ENCODE results near the gene B3GALT4.
A peak's percentile ranks its signal among the peaks of the same experiment; 100 is the strongest.
"Not testable (repeated sequence)": the region's sequence is repeated elsewhere in the genome, so short reads cannot be mapped to it uniquely, and the experiment has no call there.

Gene B3GALT4, protein sequence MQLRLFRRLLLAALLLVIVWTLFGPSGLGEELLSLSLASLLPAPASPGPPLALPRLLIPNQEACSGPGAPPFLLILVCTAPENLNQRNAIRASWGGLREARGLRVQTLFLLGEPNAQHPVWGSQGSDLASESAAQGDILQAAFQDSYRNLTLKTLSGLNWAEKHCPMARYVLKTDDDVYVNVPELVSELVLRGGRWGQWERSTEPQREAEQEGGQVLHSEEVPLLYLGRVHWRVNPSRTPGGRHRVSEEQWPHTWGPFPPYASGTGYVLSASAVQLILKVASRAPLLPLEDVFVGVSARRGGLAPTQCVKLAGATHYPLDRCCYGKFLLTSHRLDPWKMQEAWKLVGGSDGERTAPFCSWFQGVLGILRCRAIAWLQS
- total RNA-seq = 4.4 to 18.8 (median 9.4) reads per million in 17 experiments

DNA sequence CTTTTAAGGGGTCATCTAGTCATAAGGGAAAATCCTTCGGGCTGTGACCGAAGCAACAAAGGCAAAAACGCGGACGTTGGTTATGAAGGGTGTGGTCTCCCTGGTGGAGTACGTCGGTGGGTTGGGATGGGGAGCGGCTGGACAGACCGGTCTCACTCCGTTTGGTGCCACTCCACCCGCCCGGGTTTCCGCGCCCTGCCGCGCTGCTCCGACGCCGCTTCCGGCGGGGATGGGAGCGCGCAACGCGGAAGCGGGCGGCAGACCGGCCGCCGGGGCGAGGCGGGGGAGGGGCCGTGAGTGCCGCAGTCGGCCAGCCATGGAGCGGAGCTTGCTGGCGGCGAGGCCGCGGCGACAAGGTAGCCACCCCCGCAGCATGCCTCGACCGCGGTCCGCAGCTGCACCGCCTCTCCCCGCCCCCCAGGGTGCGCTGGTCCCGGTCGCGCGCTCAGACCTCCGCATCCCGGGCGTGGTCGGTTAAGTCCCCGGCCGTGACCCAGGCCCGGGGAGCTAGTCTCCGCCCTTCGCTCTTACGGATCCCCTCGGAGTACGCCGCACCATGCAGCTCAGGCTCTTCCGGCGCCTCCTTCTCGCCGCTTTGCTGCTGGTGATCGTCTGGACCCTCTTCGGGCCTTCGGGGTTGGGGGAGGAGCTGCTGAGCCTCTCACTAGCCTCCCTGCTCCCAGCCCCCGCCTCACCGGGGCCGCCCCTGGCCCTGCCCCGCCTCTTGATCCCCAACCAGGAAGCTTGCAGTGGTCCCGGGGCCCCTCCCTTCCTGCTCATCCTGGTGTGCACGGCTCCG lies at the start of gene B3GALT4:
TSS of gene B3GALT4 (plus strand) at position 260 of the 799 bp plus-strand sequence. CDS start at position 557, 297 bp downstream.
- peak; percentile 77 to 91 (median 84) for DNase-seq

- no peak for DNase-seq
Measured at GRCh38 chr6:33235221-33235634, 41.7 kb upstream of the B3GALT4 start.

DNA sequence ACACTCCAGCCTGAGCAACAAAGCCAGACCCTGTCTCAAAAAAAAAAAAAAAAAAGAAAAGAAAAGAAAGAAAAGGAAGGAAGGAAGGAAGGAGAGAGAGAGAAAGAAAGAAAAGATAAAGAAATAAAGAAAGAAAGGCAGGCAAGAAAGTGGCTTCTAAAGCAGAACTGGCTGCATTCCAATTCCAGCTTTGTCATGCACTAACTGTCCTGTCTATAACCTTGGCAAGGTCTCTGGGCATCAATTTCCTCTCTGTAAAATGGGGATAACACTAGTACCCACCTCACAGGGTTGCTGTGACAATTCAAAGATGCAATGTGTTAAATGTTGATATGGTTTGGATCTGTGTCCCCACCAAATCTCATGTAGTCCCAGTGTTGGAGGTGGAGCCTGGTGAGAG lies 40.6 kb upstream of the B3GALT4 start:
- DNase-seq = no peak

DNA sequence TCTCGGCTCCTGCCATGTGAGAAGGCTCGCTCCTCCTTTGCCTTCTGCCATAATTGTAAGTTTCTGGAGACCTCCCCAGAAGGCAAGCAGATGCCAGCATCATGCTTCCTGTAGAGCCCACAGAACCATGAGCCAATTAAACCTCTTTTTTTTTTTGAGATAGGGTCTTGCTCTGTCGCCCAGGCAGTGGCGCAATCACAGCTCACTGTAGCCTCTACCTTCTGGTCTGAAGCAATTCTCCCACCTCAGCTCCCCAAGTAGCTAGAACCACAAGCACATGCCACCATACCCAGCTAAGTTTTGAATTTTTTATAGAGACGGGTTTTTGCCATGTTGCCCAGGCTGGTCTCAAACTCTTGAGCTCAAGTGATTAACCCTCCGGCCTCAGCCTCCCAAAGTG lies 40.1 kb upstream of the B3GALT4 start:
- DNase-seq = no peak

DNA sequence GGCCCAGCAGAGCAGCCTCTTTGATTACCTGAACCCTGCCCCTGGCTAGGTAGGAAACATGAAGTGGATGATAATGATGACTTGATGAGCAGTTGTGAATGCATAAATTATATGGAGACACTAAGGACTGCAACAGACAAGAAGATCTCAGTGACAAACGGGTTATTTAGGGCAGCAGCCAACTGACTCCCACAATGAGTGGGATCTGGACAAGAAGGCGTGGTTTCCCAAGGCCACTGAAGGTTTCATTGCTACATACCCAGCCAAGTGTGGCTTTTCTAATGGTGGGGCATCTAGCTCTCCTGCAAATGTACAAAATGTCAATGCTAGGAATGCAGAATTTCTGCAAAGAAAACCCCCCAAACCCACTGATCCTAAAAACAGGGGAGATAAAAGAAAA lies 39.2 kb upstream of the B3GALT4 start:
- peak in 2 of 4 experiments; percentile 9 to 26 for DNase-seq

DNA sequence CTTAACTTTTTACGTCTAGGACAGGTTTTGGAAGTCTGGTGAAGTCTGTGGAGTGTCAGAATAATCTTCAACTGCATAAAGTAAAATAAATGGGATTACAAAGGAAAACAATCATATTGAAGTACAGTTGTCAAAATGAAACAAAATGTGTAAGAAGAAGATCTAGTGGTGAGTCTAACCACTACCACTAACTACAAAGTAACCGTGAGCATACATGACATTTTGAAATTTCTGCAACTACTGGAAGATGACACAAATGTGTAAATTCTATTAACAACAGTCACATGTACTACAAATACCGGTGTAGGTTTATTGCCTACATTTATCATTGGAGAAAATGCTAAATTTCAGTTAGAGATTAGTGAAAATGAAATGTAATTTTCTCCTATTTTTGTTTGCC lies 35.0 kb upstream of the B3GALT4 start:
- no peak for DNase-seq

DNA sequence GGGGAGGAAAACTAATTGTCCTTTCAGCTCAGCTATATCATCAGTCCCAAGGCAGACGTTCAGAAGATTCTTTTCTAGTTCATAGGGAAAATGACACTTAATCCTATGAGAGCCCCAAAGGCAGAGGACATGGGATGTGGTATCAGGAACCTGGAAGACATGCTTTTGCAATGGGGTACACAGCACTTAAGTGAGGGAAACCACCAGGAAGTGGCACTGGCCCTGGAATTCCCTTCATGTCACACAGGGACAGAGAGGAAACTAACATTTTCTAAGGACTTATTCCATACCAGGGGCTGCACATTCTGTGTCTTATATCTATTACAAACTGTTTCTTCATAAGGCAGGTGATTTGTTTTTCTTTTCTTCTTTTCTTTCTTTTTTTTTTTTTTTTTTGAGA lies 33.4 kb upstream of the B3GALT4 start:
- peak in 3 of 4 experiments; percentile 4 to 17 (median 8) for DNase-seq

DNA sequence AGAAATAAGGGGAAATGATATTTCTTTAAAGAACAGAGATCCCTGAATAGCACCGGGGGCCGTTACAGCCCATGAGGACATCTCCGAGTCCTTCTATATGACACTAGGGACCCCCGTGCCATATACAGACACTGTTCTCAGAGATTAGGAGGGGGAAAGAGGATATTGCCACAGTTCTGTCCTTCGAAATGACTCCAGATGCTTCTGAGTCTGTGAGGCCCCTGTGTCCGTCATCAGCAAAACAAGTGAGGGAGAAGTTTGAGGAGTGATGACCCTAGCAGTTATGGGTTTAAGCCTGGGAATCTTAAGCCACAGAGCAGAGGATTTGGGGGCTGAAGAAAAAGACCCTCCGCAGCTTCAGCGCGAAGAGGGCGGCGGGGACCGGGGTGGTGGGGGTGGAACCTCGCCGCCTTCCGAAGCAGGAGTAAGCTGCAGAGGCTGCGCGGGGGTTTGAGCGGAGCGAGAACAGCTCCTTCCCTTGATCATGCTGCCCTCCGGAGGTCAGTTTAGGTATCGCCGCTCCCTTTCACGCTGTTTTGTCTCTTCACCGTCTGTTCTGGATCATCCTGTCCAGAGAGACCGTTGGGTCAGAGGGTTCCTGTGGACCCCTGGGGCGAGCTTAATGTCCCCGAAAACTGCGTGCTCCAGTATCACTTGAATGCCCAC lies 28.8 kb upstream of the B3GALT4 start:
- peak; percentile 88 to 94 (median 94) for DNase-seq

- peak in 3 of 4 experiments; percentile 64 to 68 (median 66) for DNase-seq
Measured at GRCh38 chr6:33248643-33248931, 28.3 kb upstream of the B3GALT4 start.

GRCh38 chr6:33248932-33249731 lies 27.8 kb upstream of the B3GALT4 start:
- peak; percentile 98 to 100 (median 99) for DNase-seq

DNA sequence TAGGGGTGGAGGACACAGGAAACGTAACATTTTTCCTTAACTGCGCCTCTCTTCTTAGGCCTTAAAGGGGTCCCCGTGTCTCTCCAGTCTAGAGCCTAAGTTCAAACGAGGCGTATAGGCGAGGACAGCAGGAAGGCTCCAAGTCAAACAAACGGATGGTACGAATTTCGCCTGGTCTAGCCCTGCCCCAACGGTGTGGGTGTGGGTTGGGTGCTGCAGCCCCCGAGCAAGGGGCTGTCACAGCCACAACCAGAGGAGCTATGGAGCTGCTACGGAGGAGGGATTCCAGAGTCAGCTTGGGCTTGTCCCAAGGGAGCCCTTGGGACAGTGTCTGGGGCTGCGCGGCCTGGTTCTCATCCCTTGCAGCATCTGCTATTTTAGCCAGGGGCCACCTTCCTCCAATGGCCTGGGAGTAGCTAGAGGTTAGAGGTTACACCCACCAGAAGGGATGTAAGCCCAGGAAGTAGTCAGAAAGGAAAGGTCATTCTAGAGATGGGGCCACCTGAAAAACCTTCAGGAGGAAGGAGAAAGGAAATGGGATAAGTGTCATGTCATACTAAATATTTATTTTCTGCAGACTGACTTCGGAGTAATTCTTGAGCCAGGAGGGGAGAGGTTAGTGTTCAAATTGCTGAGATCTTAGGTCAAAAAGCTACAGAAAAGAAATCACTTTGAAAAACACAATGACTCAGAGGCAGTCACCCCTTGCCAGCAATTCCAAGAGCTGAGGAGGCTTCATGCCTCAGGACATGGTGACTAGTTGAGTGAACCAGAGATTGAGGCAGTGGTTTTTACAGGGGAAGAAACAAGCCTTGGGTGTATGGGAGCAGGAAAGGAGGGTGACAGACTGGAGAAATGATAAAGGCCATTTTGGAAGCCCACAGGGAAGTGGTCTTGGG lies 26.9 kb upstream of the B3GALT4 start:
- peak in 3 of 4 experiments; percentile 18 to 47 (median 33) for DNase-seq

GRCh38 chr6:33250731-33251130 lies 26.2 kb upstream of the B3GALT4 start:
- no peak for DNase-seq

GRCh38 chr6:33251395-33252012 lies 25.4 kb upstream of the B3GALT4 start:
- peak in 3 of 4 experiments; percentile 18 to 21 (median 20) for DNase-seq

- peak in 3 of 4 experiments; percentile 24 to 55 (median 49) for DNase-seq
Measured at GRCh38 chr6:33252759-33253158, 24.2 kb upstream of the B3GALT4 start.

- DNase-seq = no peak
Measured at GRCh38 chr6:33254591-33254990, 22.3 kb upstream of the B3GALT4 start.

GRCh38 chr6:33259032-33259431 lies 17.9 kb upstream of the B3GALT4 start:
- DNase-seq = no peak

DNA sequence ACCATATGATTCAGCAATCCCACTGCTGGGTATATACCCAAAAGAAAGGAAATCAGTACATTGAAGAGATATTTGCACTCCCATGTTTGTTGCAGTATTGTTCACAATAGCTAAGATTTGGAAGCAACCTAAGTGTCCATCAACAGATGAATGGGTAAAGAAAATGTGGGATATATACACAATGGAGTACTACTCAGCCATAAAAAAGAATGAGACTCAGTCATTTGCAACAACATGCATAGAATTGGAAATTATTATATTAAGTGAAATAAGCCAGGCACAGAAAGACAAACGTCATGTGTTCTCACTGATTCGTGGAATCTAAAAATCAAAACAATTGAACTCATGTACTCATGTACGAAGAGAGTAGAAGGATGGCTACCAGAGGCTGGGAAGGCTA lies 14.4 kb upstream of the B3GALT4 start:
- DNase-seq = not testable (repeated sequence)

GRCh38 chr6:33264015-33264414 lies 12.9 kb upstream of the B3GALT4 start:
- DNase-seq = no peak

DNA sequence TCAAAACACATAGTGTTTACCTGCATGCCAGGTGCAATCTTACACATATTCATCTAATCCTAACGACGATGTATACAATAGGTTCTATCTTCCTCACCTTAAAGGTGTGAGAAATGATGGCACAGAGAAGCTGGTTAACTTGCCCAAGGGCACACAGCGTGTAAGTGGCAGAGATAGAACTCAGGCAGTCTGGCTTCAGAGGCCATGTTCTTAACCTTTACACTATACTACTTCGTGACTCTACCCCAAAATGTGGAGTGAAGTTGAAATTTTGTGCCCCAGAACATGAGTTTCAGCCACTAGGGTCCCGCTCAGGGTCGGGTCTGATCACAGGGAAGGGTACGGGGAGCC lies 5.8 kb upstream of the B3GALT4 start:
- peak in 3 of 4 experiments; percentile 13 to 34 (median 13) for DNase-seq

GRCh38 chr6:33271468-33272274 lies 5.3 kb upstream of the B3GALT4 start, which contains the start of the genes RPS18 and VPS52:
Gene RPS18 (plus strand): TSS chr6:33272075. CDS start chr6:33272120, 45 bp downstream.
Gene VPS52 (minus strand): TSS chr6:33271876. CDS start chr6:33271675, 201 bp downstream.
- DNase-seq = peak; percentile 96 to 99 (median 98)

Data from suppressor macrophage (primary cell).